Breast epithelium (tissue), 4 donors: ENCODE measurements around the gene CRK. TPM values are rescaled to one million over a fixed set of nuclear protein-coding genes. Genes with fewer than 3 reads are reported as not detected.

Source experiments
- DNase-seq, 2 donors: peaks; one replicate each; pipeline ENCODE4 v3.0.0-alpha.2; 2019; ENCODE audit warnings: low spot score in 2 of 2
- H3K27ac ChIP-seq, 2 donors: fragments of 200-600 bp; sonication (generic) in 1 of 2; one replicate each; pipeline ENCODE4 v1.5.1; 2016 to 2019; ENCODE audit warnings: mild to moderate bottlenecking in 1 of 2
- H3K27me3 ChIP-seq, 2 donors: fragments of 200-600 bp; sonication (generic) in 1 of 2; one replicate each; pipeline versions ENCODE4 v1.5.1 to v1.6.0; 2017 to 2019; ENCODE audit warnings: control low read depth in 1 of 2, mild to moderate bottlenecking in 1 of 2
- H3K36me3 ChIP-seq: fragments of 200-600 bp; one replicate; pipeline ENCODE4 v1.5.1; 2019
- H3K4me1 ChIP-seq, 2 donors: fragments of 200-600 bp; sonication (generic); one replicate each; pipeline ENCODE4 v1.5.1; 2016 to 2019; ENCODE audit warnings: control low read depth in 1 of 2
- H3K4me3 ChIP-seq, 3 donors: fragments of 200-600 bp; sonication (generic); 1 replicate in 2 of 3; 2 replicates in 1 of 3; pipeline ENCODE4 v1.5.1; 2016 to 2019; ENCODE audit warnings: mild to moderate bottlenecking in 3 of 3, moderate library complexity in 2 of 3
- H3K9me3 ChIP-seq, 2 donors: fragments of 200-600 bp; sonication (generic) in 1 of 2; one replicate each; pipeline ENCODE4 v1.5.1; 2016 to 2019; ENCODE audit warnings: control low read depth in 1 of 2
- POLR2A ChIP-seq: fragments of 450-650 bp; IDR thresholded peaks from one replicate; pipeline ENCODE4 v1.6.1; 2016; ENCODE audit warnings: antibody characterized with exemption, mild to moderate bottlenecking, moderate library complexity
- POLR2AphosphoS5 ChIP-seq, 3 donors: sonication (generic); formaldehyde crosslinking; IDR thresholded peaks; one replicate each; pipeline ENCODE4 v1.6.1; 2017; ENCODE audit warnings: antibody characterized with exemption in 3 of 3
- intact Hi-C: fragments of 100-400 bp; cut with DNase I; formaldehyde crosslinking; loops from one replicate; pipeline ENCODE4 v1.15.1; 2023; ENCODE audit warnings: low total_unique reads
- total RNA-seq, 3 donors: library from RNA; depleted of rRNA; stranded (reverse); fragments of >200 nt; gene quantifications; one replicate each; pipeline ENCODE4 v1.1.0, GENCODE V29; 2016
- TF ChIP-seq, protein P1 (sequence below), 3 donors: fragments of 450-650 bp; IDR thresholded peaks; one replicate each; pipeline ENCODE4 v1.5.1; 2016 to 2017; ENCODE audit warnings: antibody characterized with exemption in 3 of 3, mild to moderate bottlenecking in 3 of 3, moderate library complexity in 3 of 3

Gene CRK
- total RNA-seq, 3 donors from 2014 or later: 73.7 to 84.5 (median 76.8) TPM

DNA sequence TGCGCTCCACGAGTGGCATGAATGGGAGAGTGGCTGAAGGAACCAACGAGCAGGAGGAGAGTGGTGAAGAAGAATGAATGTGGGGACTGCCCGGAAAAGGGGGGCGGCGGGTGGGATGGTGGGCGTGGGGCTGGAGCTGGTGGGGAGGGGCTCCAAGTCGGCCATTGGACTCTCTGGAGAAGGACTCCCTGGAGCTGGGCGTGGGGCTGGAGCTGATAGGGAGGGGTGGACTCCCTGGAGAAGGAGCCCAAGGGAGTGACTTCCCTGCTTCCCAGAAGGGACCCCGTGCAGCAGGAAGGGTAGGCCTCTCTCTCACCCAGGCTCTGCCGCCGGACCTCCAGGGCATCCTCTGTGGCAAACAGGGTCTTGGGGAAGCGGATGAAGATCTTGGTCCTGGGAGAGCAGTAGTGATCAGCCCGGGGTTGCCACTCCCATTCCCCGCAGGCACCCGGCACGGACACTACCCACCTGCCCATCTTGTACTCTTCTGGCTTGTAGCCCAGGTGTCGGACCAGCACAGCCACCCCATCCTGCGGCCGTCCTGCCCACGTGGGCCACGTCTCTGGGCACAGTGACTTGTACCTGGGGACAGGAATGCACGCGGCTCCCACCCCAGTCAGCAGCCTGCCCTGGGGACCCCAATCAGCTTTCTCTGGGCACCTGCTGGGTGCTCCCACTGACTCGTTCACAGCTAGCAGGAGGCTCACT, 14.9 kb upstream of the CRK start:
- H3K9me3 ChIP-seq: no peaks in the 10 kb centered on the region
- no peaks in the 10 kb centered on the region for H3K4me1 ChIP-seq
- no peak overlapping the region for H3K4me3 ChIP-seq
- intact Hi-C loops: no loop called here
- no peaks in the 10 kb centered on the region for H3K27me3 ChIP-seq
- TF ChIP-seq POLR2AphosphoS5 (IDR thresholded peaks at IDR 0.05) (no peak), POLR2A (no peak)
- TF ChIP-seq, protein P1, sequence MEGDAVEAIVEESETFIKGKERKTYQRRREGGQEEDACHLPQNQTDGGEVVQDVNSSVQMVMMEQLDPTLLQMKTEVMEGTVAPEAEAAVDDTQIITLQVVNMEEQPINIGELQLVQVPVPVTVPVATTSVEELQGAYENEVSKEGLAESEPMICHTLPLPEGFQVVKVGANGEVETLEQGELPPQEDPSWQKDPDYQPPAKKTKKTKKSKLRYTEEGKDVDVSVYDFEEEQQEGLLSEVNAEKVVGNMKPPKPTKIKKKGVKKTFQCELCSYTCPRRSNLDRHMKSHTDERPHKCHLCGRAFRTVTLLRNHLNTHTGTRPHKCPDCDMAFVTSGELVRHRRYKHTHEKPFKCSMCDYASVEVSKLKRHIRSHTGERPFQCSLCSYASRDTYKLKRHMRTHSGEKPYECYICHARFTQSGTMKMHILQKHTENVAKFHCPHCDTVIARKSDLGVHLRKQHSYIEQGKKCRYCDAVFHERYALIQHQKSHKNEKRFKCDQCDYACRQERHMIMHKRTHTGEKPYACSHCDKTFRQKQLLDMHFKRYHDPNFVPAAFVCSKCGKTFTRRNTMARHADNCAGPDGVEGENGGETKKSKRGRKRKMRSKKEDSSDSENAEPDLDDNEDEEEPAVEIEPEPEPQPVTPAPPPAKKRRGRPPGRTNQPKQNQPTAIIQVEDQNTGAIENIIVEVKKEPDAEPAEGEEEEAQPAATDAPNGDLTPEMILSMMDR (IDR thresholded peaks at IDR 0.05): no peak
- H3K36me3 ChIP-seq: peaks cover 4% of the 10 kb centered on the region
- no peak for DNase-seq
- peak overlapping the region in 1 of 2 donors; percentile 43 for H3K27ac ChIP-seq

DNA sequence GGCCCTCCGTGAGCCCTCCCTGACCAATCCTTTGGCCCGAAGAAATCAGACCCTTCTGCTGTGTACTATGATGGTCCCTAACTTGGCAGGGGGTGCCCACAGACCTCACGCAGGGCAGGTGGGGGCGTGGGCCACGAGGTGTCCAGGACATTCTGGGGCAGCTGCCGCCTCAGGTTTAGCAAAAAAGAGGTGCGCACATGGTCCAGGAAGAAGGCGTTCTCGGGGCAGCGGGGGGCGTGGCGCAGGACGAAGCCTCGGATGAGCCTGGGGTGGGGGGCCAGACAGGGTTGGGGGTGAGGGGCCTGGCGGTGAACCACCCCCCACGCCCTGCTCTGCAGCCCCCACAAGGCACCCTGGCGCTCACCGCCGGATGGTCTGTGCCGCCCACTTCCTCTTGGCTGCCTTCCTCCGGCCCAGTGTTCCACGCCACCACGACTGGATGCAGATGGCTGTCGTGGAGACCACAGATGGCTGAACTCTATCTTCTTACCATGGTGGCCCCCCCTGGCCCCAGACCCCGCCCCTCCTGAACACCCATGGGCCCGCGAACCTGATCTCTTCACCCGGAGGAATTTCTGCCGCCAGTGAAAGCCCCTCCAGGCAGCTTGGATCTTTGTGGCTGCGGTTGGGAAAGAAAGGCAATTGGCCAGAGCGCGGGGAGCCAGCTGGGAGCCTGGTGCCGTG, 14.2 kb upstream of the CRK start:
- intact Hi-C loops: no loop called here
- Histone ChIP-seq H3K36me3 (peaks cover 4% of the 10 kb centered on the region), H3K27ac (peak overlapping the region in 1 of 2 donors; percentile 43)

DNA sequence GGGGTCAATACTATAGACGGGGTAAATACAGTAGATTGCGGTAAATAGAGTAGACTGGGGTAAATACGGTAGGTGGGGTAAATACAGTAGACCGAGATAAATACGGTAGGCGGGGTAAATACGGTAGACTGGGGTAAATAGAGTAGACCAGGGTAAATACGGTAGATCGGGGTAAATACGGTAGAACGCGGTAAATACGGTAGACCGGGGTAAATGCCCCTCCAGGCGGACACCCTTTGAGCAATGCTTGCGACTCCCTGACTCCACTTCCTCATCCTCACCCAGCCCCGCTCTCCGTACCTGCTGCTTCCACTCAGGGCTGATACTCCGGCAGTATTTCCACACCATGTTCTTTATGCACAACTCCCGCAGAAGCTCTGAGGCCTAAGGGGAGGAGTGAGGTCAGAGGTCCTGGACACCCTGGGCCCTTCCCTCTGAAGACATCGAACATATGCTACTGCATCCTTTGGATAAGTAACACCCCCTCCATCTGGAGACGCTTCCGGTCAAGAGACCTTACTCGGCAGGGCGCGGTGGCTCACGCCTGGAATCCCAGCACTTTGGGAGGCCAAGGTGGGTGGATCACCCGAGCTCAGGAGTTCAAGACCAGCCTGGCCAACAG, 13.3 kb upstream of the CRK start:
- Histone ChIP-seq H3K36me3 (peaks cover 4% of the 10 kb centered on the region), H3K4me3 (no peak overlapping the region), H3K27ac (no peak overlapping the region), H3K4me1 (no peaks in the 10 kb centered on the region), H3K9me3 (no peaks in the 10 kb centered on the region), H3K27me3 (no peaks in the 10 kb centered on the region)
- TF ChIP-seq POLR2A (no peak), POLR2AphosphoS5 (IDR thresholded peaks at IDR 0.05) (no peak)
- TF ChIP-seq, protein P1 (IDR thresholded peaks at IDR 0.05): no peak
- intact Hi-C loops: no loop called here
- no peak for DNase-seq

More for the DNA sequence above, 14.2 kb upstream of the CRK start:
- no peak for DNase-seq
- Histone ChIP-seq H3K27me3 (no peaks in the 10 kb centered on the region), H3K4me3 (no peak overlapping the region), H3K4me1 (no peaks in the 10 kb centered on the region), H3K9me3 (no peaks in the 10 kb centered on the region)
- TF ChIP-seq, protein P1 (IDR thresholded peaks at IDR 0.05): no peak
- TF ChIP-seq POLR2AphosphoS5 (IDR thresholded peaks at IDR 0.05) (no peak), POLR2A (no peak)

DNA sequence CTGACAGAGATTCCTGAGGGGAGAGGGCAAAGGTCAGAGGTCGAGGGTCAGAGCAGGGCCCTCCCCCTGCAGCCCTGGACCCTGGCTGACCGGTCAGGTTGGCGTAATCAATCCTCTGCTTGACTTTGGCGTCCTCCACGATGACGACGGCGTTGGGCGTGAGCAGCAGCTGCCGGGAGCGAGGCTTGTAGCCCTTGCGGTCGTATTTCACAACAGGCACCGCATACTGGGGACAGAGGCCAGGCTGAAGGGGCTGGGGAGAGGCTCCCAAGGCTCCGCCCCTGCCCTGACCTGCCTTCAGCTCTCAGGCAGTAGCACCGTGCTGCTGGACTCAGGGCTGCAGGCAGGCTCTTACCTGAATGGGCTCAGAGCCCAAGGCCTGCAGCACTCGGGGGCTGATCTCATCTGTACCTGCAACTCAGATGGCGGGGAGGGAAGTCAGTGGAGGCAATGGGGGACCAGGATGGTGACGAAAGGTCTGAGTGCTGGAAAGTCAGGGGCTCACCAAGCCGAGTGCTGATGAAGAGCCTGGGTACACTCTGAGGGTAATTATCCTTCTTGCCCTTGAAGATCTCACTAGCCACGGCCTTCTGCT, 12.0 kb upstream of the CRK start:
- no peak overlapping the region for H3K4me3 ChIP-seq
- H3K36me3 ChIP-seq: peaks cover 4% of the 10 kb centered on the region
- TF ChIP-seq POLR2AphosphoS5 (IDR thresholded peaks at IDR 0.05): peak in 1 of 3 donors; percentile 60
- TF ChIP-seq, protein P1 (IDR thresholded peaks at IDR 0.05): no peak
- no peaks in the 10 kb centered on the region for H3K9me3 ChIP-seq
- DNase-seq: no peak
- peak overlapping the region; percentile 3 to 12 for H3K27ac ChIP-seq
- no peaks in the 10 kb centered on the region for H3K27me3 ChIP-seq
- no peaks in the 10 kb centered on the region for H3K4me1 ChIP-seq
- intact Hi-C loops: no loop called here
